COLO668 (cell line): ENCODE data around the gene ABCA7.

Experiments
- DNase-seq: peaks from one replicate; lab custom pipeline; 2025; ENCODE audit not compliant: unreplicated experiment; lab: John Stamatoyannopoulos, UW

ABCA7 gene, protein sequence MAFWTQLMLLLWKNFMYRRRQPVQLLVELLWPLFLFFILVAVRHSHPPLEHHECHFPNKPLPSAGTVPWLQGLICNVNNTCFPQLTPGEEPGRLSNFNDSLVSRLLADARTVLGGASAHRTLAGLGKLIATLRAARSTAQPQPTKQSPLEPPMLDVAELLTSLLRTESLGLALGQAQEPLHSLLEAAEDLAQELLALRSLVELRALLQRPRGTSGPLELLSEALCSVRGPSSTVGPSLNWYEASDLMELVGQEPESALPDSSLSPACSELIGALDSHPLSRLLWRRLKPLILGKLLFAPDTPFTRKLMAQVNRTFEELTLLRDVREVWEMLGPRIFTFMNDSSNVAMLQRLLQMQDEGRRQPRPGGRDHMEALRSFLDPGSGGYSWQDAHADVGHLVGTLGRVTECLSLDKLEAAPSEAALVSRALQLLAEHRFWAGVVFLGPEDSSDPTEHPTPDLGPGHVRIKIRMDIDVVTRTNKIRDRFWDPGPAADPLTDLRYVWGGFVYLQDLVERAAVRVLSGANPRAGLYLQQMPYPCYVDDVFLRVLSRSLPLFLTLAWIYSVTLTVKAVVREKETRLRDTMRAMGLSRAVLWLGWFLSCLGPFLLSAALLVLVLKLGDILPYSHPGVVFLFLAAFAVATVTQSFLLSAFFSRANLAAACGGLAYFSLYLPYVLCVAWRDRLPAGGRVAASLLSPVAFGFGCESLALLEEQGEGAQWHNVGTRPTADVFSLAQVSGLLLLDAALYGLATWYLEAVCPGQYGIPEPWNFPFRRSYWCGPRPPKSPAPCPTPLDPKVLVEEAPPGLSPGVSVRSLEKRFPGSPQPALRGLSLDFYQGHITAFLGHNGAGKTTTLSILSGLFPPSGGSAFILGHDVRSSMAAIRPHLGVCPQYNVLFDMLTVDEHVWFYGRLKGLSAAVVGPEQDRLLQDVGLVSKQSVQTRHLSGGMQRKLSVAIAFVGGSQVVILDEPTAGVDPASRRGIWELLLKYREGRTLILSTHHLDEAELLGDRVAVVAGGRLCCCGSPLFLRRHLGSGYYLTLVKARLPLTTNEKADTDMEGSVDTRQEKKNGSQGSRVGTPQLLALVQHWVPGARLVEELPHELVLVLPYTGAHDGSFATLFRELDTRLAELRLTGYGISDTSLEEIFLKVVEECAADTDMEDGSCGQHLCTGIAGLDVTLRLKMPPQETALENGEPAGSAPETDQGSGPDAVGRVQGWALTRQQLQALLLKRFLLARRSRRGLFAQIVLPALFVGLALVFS (N-terminal part only)

DNA sequence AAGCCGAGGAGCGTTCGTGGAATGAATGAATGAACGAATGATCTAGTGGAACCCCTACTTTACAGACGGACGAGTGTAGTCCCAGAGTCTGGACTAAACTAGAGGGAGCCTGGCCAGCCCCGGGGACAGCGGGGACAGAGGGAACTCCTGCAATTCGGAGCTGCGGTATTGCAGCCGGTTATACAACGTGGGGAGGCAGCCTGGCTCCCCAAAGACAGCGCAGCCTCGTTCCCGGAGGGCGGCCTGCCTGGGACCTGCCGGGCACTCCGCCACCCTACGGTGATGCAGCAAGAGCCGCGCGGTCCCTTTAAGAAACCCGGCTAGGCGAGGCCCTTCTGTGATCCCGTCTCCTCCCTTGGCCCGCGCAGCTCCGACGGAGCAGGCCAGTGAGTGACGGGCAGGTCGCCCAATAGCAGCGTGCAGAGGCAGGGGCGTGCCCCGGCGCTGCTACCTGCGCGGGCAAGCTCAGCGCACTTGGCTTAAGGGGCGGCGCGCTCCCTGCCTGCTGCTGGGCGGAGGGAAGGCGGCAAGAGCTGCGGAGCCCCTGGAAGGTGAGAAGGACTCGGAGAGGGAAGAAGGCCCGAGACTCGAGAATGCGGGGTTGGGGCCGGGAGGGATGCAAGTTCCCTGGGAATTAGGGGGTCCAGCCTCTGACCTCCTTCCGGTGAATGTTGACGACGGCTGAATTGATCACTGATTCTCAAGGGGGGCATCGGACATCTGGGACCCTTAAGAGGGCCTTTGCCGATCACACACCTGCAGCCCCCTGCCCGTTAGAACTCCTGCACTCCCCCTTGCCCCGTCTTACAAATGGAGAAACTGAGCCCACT lies at the start of gene ABCA7:
TSS of gene ABCA7 (plus strand) at position 462 of the 830 bp plus-strand sequence. CDS start 1,255 bp downstream, outside the sequence.
- peak; percentile 98 for DNase-seq

- DNase-seq, result no peak
Measured at GRCh38 chr19:990119-990571, 49.8 kb upstream of the ABCA7 start.

- no peak for DNase-seq
Measured at GRCh38 chr19:990746-991145, 49.2 kb upstream of the ABCA7 start.

- DNase-seq, result no peak
Measured at GRCh38 chr19:991174-991931, 48.6 kb upstream of the ABCA7 start.

- no peak for DNase-seq
Measured at GRCh38 chr19:991932-992669, 47.8 kb upstream of the ABCA7 start.

- DNase-seq, result no peak
Measured at GRCh38 chr19:992670-993055, 47.2 kb upstream of the ABCA7 start.

- DNase-seq, result no peak
Measured at GRCh38 chr19:993361-993830, 46.5 kb upstream of the ABCA7 start.

GRCh38 chr19:993831-994393 lies 46.0 kb upstream of the ABCA7 start:
- no peak for DNase-seq

- no peak for DNase-seq
Measured at GRCh38 chr19:994516-994915, 45.4 kb upstream of the ABCA7 start.

- DNase-seq, result peak; percentile 44
Measured at GRCh38 chr19:995051-995827, 44.7 kb upstream of the ABCA7 start.

DNA sequence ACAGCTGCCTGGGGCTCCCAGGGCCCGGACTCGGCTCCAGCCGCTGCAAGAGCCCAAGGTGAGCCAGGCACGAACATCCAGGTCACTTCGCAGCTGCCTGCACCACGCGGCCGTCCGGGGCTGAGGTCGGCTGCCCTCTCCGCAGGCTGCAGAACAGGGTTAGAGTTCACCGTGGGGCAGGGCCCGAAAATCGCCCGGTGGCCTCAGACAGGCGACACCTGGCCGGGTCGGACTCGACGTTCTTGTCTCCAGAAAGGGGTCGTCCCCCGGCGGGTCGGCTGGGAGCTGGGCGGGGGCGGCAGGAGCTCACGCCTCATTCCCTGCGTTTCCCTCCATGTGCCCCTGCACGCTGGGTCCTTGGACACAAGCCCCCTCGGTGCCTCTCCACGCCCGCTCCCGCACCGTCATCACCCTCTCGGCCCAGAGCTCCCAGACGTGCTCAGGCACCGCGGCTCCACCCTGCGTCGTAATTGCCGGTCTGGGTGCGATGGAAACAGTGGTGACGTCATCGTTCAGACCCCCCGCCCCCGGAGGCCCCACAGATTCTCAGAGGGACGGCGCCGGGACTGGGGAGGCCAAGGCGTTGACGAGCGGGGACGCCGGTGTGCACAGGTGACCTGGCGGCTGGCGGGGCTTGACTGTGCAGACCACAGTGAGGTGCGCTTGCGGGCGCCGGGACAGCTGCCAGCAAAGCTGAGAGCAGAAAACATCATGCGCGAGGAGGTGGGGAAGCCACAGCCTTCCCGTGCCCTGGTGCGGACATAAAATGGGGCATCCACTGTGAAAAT lies 43.7 kb upstream of the ABCA7 start:
- peak; percentile 70 for DNase-seq

DNA sequence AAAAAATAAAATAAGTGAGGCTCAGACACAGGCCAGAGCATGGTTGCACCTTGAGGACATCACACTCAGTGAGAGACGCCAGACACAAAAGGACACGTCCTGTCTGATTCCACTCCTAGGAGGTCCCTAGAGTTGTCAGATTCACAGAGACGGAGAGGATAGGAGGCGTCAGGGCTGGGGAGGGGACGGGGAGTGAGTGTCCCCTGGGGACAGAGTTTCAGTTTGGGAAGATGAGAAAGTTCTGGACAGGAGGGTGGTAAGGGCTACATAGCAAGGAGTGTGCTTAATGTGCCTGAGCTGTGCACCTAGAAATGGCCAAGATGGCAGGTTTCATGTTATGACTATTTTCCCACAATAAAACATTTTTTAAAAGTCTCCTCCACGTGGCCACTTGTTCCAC lies 41.8 kb upstream of the ABCA7 start:
- no peak for DNase-seq

DNA sequence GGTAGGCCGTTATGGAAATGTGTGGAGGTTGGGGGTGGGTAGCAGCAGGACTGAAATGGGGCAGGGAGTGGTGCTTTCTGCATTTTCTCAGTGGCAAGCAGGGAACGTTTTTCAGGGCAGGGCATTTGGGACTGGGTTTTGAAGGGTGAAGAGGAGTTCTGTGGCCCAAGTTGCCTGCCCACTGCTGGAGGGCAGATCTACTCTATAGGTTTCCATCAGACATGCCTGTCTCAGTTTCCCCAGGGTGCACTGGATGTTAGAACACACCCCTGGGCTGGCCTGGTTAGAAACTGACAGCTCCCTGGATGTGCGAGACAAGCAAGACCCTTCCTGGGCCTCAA lies 40.6 kb upstream of the ABCA7 start:
- no peak for DNase-seq

- peak; percentile 65 for DNase-seq
Measured at GRCh38 chr19:1000095-1000494, 39.8 kb upstream of the ABCA7 start, which contains the start of gene GRIN3B. Gene GRIN3B, plus strand, starts transcription at chr19:1000419. Its CDS starts 19 bp downstream, at chr19:1000438.

DNA sequence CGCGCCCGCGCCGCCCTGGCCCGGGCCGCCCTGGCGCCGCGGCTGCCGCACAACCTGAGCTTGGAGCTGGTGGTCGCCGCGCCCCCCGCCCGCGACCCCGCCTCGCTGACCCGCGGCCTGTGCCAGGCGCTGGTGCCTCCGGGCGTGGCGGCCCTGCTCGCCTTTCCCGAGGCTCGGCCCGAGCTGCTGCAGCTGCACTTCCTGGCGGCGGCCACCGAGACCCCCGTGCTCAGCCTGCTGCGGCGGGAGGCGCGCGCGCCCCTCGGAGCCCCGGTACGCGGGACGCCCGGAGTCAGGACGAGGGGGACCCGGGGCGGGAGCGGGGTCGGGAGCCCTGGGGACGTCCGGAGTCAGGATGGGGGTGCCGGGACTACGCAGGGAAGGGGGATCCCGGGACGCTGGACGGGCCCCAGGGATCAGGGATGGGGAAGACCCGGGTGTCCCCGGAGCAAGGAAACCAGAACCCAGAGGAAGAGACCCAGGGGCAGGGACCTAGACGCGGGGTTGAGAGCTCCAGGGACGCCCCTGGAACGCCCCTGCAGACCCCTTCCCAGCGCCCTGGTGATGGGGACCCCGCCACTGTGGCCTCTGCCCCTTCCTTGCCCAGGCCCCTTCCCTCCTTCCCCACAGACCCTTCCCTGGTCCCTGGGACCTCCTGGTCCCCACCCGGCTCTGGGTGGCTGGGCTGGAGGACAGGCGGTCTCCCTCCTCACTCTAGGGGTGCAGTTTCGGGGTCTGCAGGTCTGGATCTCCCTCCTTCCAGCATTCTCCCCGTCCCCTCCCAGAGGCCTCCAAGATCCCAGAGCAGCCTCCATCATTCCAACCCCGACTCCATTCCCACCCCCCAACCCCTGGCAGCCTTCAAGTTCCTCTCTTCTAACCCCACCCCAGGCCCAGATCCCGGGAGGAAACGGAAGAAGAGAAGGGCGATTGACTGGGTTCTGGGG lies 39.0 kb upstream of the ABCA7 start:
- DNase-seq, result no peak
